DOHH2 (cell line): ENCODE data around the gene JHY.

Experiments used
- H3F3A ChIP-seq: fragments of 200-600 bp; sonication (generic), shearing (Covaris generic); 2 replicates; pipeline ENCODE4 v1.6.0; 2016; ENCODE audit warnings: antibody characterized with exemption, mild to moderate bottlenecking; ENCODE audit not compliant: control insufficient read depth, insufficient read depth
- H3K27ac ChIP-seq: fragments of 200-600 bp; sonication (generic); 2 replicates; pipeline ENCODE4 v1.5.1; 2014; ENCODE audit warnings: low read depth, mild to moderate bottlenecking, low read length, moderate library complexity
- H3K27me3 ChIP-seq: fragments of 200-600 bp; sonication (generic); 2 replicates; pipeline ENCODE4 v1.6.1; 2014; ENCODE audit warnings: mild to moderate bottlenecking, low read length, mixed read lengths; ENCODE audit not compliant: control insufficient read depth
- H3K36me3 ChIP-seq: fragments of 200-600 bp; sonication (generic); 2 replicates; pipeline ENCODE4 v1.6.1; 2014; ENCODE audit warnings: mild to moderate bottlenecking, low read length, moderate library complexity, mixed read lengths; ENCODE audit not compliant: control insufficient read depth
- H3K4me1 ChIP-seq: fragments of 200-600 bp; sonication (generic); 2 replicates; pipeline ENCODE4 v1.6.1; 2014; ENCODE audit warnings: mild to moderate bottlenecking, low read length, mixed read lengths; ENCODE audit not compliant: control insufficient read depth
- H3K4me2 ChIP-seq: fragments of 200-600 bp; sonication (generic); 2 replicates; pipeline ENCODE4 v1.6.0; 2014; ENCODE audit warnings: mild to moderate bottlenecking, low read length, moderate library complexity
- H3K4me3 ChIP-seq: fragments of 200-600 bp; sonication (generic); 2 replicates; pipeline ENCODE4 v1.5.1; 2014; ENCODE audit warnings: mild to moderate bottlenecking, low read length, mixed read lengths
- H3K79me2 ChIP-seq: fragments of 200-600 bp; sonication (generic); 2 replicates; pipeline ENCODE4 v1.6.1; 2014; ENCODE audit warnings: mild to moderate bottlenecking, low read length, mixed read lengths; ENCODE audit not compliant: control insufficient read depth
- H3K9me2 ChIP-seq: fragments of 200-600 bp; sonication (generic); replicated peaks from 2 replicates; pipeline ENCODE4 v1.6.1; 2014; ENCODE audit warnings: mild to moderate bottlenecking, low read length, mixed read lengths; ENCODE audit not compliant: control insufficient read depth
- H3K9me3 ChIP-seq: fragments of 200-600 bp; sonication (generic); 2 replicates; pipeline ENCODE4 v1.6.1; 2014; ENCODE audit warnings: antibody characterized with exemption, low read length, mixed read lengths; ENCODE audit not compliant: control insufficient read depth, insufficient read depth
- H4K20me1 ChIP-seq: fragments of 200-600 bp; sonication (generic); 2 replicates; pipeline ENCODE4 v1.6.0; 2014; ENCODE audit warnings: low read depth, mild to moderate bottlenecking, antibody characterized with exemption, low read length, moderate library complexity; ENCODE audit not compliant: control insufficient read depth, insufficient read depth
- EZH2phosphoT487 ChIP-seq: fragments of 200-600 bp; sonication (generic); IDR thresholded peaks from 2 replicates; pipeline ENCODE4 v1.6.1; 2017; ENCODE audit warnings: borderline replicate concordance, mild to moderate bottlenecking, antibody characterized with exemption, low read length, moderate library complexity, mixed read lengths
- TF ChIP-seq, protein P1 (sequence below): fragments of 200-600 bp; sonication (generic); IDR thresholded peaks from one replicate; pipeline ENCODE4 v1.5.1; 2014; ENCODE audit warnings: antibody characterized with exemption, mild to moderate bottlenecking, low read depth, low read length; ENCODE audit not compliant: poor library complexity, severe bottlenecking

Gene JHY

DNA sequence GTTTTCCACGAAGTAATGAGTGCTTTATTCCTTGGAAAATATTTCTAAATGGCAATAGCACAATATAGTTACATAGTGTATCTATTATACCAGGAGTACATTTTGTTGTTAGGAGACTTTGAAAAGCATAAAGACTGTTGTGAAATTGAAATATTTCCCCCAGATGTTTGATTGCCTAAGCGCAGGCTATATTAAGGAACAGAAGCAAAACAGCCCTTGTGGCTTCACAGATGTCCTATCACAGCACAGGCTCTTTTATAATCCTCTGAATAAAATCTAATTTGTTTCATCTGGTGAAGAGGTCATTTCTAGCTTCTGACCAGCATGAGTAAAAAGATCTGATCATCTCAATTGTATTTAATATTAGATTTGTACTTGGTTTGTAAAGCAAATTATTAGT lies 50.9 kb downstream of the JHY start:
- no peaks in the 10 kb centered on the region for H3K9me3 ChIP-seq
- no peaks in the 10 kb centered on the region for H3F3A ChIP-seq
- no peak overlapping the region for H3K4me2 ChIP-seq
- no peaks in the 10 kb centered on the region for H4K20me1 ChIP-seq
- TF ChIP-seq, protein P1, sequence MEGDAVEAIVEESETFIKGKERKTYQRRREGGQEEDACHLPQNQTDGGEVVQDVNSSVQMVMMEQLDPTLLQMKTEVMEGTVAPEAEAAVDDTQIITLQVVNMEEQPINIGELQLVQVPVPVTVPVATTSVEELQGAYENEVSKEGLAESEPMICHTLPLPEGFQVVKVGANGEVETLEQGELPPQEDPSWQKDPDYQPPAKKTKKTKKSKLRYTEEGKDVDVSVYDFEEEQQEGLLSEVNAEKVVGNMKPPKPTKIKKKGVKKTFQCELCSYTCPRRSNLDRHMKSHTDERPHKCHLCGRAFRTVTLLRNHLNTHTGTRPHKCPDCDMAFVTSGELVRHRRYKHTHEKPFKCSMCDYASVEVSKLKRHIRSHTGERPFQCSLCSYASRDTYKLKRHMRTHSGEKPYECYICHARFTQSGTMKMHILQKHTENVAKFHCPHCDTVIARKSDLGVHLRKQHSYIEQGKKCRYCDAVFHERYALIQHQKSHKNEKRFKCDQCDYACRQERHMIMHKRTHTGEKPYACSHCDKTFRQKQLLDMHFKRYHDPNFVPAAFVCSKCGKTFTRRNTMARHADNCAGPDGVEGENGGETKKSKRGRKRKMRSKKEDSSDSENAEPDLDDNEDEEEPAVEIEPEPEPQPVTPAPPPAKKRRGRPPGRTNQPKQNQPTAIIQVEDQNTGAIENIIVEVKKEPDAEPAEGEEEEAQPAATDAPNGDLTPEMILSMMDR, result no peak
- no peak for TF ChIP-seq EZH2phosphoT487
- H3K4me1 ChIP-seq, result no peaks in the 10 kb centered on the region
- no peaks in the 10 kb centered on the region for H3K79me2 ChIP-seq
- H3K9me2 ChIP-seq, result no peaks in the 10 kb centered on the region
- H3K27ac ChIP-seq, result no peak overlapping the region
- no peak overlapping the region for H3K4me3 ChIP-seq
- peaks cover 33% of the 10 kb centered on the region for H3K27me3 ChIP-seq
- H3K36me3 ChIP-seq, result no peaks in the 10 kb centered on the region

DNA sequence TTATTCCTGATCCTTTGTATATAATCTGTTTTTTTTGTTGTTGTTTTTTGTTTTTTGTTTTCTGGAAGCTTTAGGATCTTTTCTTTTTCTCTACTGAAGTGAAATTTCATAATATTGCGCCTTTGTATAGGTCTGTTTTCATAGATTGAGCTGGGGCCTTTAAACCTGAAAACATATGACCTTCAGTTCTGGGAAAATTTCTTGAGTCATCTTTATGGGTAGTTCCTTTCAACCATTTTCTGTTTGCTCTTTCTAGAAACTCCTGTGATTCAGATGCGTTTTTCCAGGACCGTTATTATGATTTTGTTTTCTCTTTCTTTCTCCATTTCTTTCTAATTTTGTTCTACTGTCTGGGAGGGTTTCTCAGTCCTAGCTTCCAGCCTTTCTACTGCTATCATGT lies 55.4 kb downstream of the JHY start:
- Histone ChIP-seq H3K9me2 (no peaks in the 10 kb centered on the region), H3K4me1 (no peaks in the 10 kb centered on the region), H3F3A (no peaks in the 10 kb centered on the region), H3K4me3 (no peak overlapping the region), H3K36me3 (no peaks in the 10 kb centered on the region), H3K27me3 (peaks cover 13% of the 10 kb centered on the region), H3K4me2 (no peak overlapping the region), H3K9me3 (no peaks in the 10 kb centered on the region), H4K20me1 (no peaks in the 10 kb centered on the region), H3K27ac (no peak overlapping the region), H3K79me2 (no peaks in the 10 kb centered on the region)
- TF ChIP-seq, protein P1, result no peak
- no peak for TF ChIP-seq EZH2phosphoT487

DNA sequence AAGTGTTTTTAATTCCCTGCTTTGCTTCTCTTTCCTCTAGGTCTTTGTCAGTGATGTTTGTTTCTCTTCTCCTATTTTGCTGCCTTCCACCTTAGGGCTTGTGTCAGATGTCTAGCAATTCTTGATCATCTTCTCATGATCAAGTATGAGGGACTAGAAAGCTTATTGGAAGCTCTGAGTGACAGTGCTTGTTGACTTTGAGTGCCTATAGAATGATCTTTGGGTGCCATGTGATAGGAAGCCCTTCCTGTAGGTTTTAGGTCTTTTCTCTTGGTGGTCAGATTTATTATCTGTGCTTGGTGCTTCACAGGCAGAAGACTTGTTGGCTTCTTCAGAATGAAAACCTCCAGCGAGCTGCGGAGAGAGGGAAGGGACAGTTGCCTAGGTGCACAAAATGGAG lies 56.0 kb downstream of the JHY start:
- peaks cover 9% of the 10 kb centered on the region for H3K27me3 ChIP-seq
- H3K9me2 ChIP-seq, result no peaks in the 10 kb centered on the region
- TF ChIP-seq, protein P1, result no peak
- TF ChIP-seq EZH2phosphoT487, result no peak
- H3K27ac ChIP-seq, result no peak overlapping the region
- no peak overlapping the region for H3K4me2 ChIP-seq
- H3K79me2 ChIP-seq, result no peaks in the 10 kb centered on the region
- H3K36me3 ChIP-seq, result no peaks in the 10 kb centered on the region
- no peak overlapping the region for H3K4me3 ChIP-seq
- no peaks in the 10 kb centered on the region for H3K9me3 ChIP-seq
- H3F3A ChIP-seq, result no peaks in the 10 kb centered on the region
- H3K4me1 ChIP-seq, result no peaks in the 10 kb centered on the region
- no peaks in the 10 kb centered on the region for H4K20me1 ChIP-seq

DNA sequence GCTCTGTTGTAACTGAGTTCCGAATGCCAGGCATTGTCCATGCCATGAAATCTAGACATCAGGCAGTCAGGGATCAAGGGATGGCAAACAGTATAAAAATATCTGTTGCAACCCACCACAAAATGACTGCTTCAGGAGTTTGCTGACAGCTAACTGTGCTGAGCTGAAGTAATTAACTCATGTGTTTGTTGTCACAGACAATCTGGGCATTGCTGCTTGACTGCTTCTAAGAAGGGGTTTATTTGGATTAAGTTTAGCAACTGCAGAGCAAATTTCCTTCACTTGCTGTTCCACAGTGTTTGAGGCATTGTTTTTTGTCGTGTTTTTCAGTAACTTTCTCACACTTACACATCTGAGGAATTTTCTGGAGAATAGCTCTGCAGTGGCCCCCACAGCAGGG lies 68.7 kb downstream of the JHY start:
- no peaks in the 10 kb centered on the region for H4K20me1 ChIP-seq
- H3K36me3 ChIP-seq, result no peaks in the 10 kb centered on the region
- no peak overlapping the region for H3K4me2 ChIP-seq
- no peak for TF ChIP-seq EZH2phosphoT487
- TF ChIP-seq, protein P1, result no peak
- H3K79me2 ChIP-seq, result no peaks in the 10 kb centered on the region
- H3K27me3 ChIP-seq, result peaks cover 15% of the 10 kb centered on the region
- H3K9me2 ChIP-seq, result no peaks in the 10 kb centered on the region
- no peak overlapping the region for H3K27ac ChIP-seq
- no peaks in the 10 kb centered on the region for H3K4me1 ChIP-seq
- no peaks in the 10 kb centered on the region for H3F3A ChIP-seq
- H3K4me3 ChIP-seq, result no peak overlapping the region
- H3K9me3 ChIP-seq, result no peaks in the 10 kb centered on the region
